H9 (cell line): ENCODE data around the gene SLC35B1. TPM values are rescaled to one million over a fixed set of nuclear protein-coding genes. Genes with fewer than 3 reads are reported as not detected.
A peak's percentile ranks its signal among the peaks of the same experiment; 100 is the strongest.

Experiments used
- DNase-seq: peaks from one replicate; pipeline ENCODE4 v3.0.0-alpha.2; 2017
- H2AFZ ChIP-seq: one replicate; pipeline ENCODE4 v1.6.1; 2013; ENCODE audit warnings: mild to moderate bottlenecking, low read length, control low read depth, moderate library complexity
- H2AK5ac ChIP-seq: 2 replicates; pipeline ENCODE4 v1.6.1; 2013; ENCODE audit warnings: low read length, control low read depth, mixed read lengths; ENCODE audit not compliant: insufficient read length
- H2BK120ac ChIP-seq: one replicate; pipeline ENCODE4 v1.6.1; 2013; ENCODE audit warnings: low read depth, mild to moderate bottlenecking, low read length, control low read depth, inconsistent platforms; ENCODE audit not compliant: poor library complexity, severe bottlenecking
- H2BK12ac ChIP-seq: 2 replicates; pipeline ENCODE4 v1.6.1; 2013; ENCODE audit warnings: low read length, control low read depth, mixed read lengths, low read depth; ENCODE audit not compliant: insufficient read length
- H2BK15ac ChIP-seq: 2 replicates; pipeline ENCODE4 v1.6.1; 2013; ENCODE audit warnings: low read depth, low read length, control low read depth
- H2BK20ac ChIP-seq: one replicate; pipeline ENCODE4 v1.6.1; 2013; ENCODE audit warnings: low read depth, mild to moderate bottlenecking, low read length, control low read depth, inconsistent platforms; ENCODE audit not compliant: poor library complexity, severe bottlenecking
- H2BK5ac ChIP-seq: 2 replicates; pipeline ENCODE4 v1.6.1; 2013; ENCODE audit warnings: low read length, control low read depth, mixed read lengths; ENCODE audit not compliant: insufficient read length
- H3K14ac ChIP-seq: 2 replicates; pipeline ENCODE4 v1.6.1; 2013; ENCODE audit warnings: low read length, control low read depth; ENCODE audit not compliant: insufficient read depth
- H3K18ac ChIP-seq: 2 replicates; pipeline ENCODE4 v1.6.1; 2013; ENCODE audit warnings: low read depth, mild to moderate bottlenecking, mixed read lengths, low read length, control low read depth; ENCODE audit not compliant: insufficient read length
- H3K23ac ChIP-seq: 2 replicates; pipeline ENCODE4 v1.6.1; 2013; ENCODE audit warnings: low read length, control low read depth, mixed read lengths, low read depth; ENCODE audit not compliant: insufficient read length
- H3K23me2 ChIP-seq: 2 replicates; pipeline ENCODE4 v1.6.1; 2013; ENCODE audit warnings: low read depth, mild to moderate bottlenecking, mixed read lengths, low read length, control low read depth; ENCODE audit not compliant: insufficient read length, poor library complexity, severe bottlenecking
- H3K27ac ChIP-seq: 2 replicates; pipeline ENCODE4 v1.5.1; 2013; ENCODE audit warnings: low read length, control low read depth, mixed read lengths, low read depth; ENCODE audit not compliant: insufficient read length
- H3K27me3 ChIP-seq: 2 replicates; pipeline ENCODE4 v1.6.1; 2013; ENCODE audit warnings: low read length, control low read depth, inconsistent platforms; ENCODE audit not compliant: insufficient read depth
- H3K4ac ChIP-seq: 2 replicates; pipeline ENCODE4 v1.6.1; 2013; ENCODE audit warnings: low read depth, mild to moderate bottlenecking, control low read depth, inconsistent platforms, low read length, moderate library complexity
- H3K4me1 ChIP-seq: 2 replicates; pipeline ENCODE4 v1.6.1; 2013; ENCODE audit warnings: low read length, control low read depth, inconsistent platforms; ENCODE audit not compliant: insufficient read depth
- H3K4me2 ChIP-seq: 2 replicates; pipeline ENCODE4 v1.6.1; 2013; ENCODE audit warnings: low read length, control low read depth, mixed read lengths; ENCODE audit not compliant: insufficient read length, insufficient read depth
- H3K56ac ChIP-seq: 2 replicates; pipeline ENCODE4 v1.6.1; 2013; ENCODE audit warnings: low read depth, mild to moderate bottlenecking, mixed read lengths, low read length, control low read depth; ENCODE audit not compliant: insufficient read length
- H3K79me1 ChIP-seq: 2 replicates; pipeline ENCODE4 v1.6.1; 2013; ENCODE audit warnings: low read depth, mild to moderate bottlenecking, moderate library complexity, low read length, control low read depth, inconsistent platforms; ENCODE audit not compliant: insufficient read depth, poor library complexity, severe bottlenecking
- H3K79me2 ChIP-seq: 2 replicates; pipeline ENCODE4 v1.6.1; 2013; ENCODE audit warnings: low read length, control low read depth, inconsistent platforms; ENCODE audit not compliant: insufficient read depth
- H3K9ac ChIP-seq: 2 replicates; pipeline ENCODE4 v1.6.1; 2013; ENCODE audit warnings: low read length, control low read depth, mixed read lengths; ENCODE audit not compliant: insufficient read length; ENCODE audit errors: extremely low read depth
- H3K9me3 ChIP-seq: one replicate; pipeline ENCODE4 v1.6.1; 2013; ENCODE audit warnings: low read depth, low read length, inconsistent platforms; ENCODE audit not compliant: control insufficient read depth
- H3T11ph ChIP-seq: one replicate; pipeline ENCODE4 v1.6.1; 2013; ENCODE audit warnings: mild to moderate bottlenecking, low read length, control low read depth, inconsistent platforms
- H4K20me1 ChIP-seq: one replicate; pipeline ENCODE4 v1.6.1; 2013; ENCODE audit not compliant: control insufficient read depth, insufficient read length, insufficient read depth
- H4K5ac ChIP-seq: 2 replicates; pipeline ENCODE4 v1.6.1; 2013; ENCODE audit warnings: low read depth, mild to moderate bottlenecking, mixed read lengths, low read length, control low read depth; ENCODE audit not compliant: insufficient read length
- H4K8ac ChIP-seq: replicated peaks from 2 replicates; pipeline ENCODE4 v1.6.1; 2013; ENCODE audit warnings: low read length, control low read depth, mixed read lengths, low read depth; ENCODE audit not compliant: insufficient read length
- H4K91ac ChIP-seq: 2 replicates; pipeline ENCODE4 v1.6.1; 2013; ENCODE audit warnings: low read depth, mild to moderate bottlenecking, moderate library complexity, mixed read lengths, low read length, control low read depth; ENCODE audit not compliant: insufficient read length
- H3K27ac Mint-ChIP-seq, 3 experiments: 2 replicates in 2 of 3; 3 replicates in 1 of 3; pipeline ENCODE4 v1.8.0; 2020 to 2021; ENCODE audit warnings: mixed read lengths in 3 of 3, mild to moderate bottlenecking in 1 of 3, moderate library complexity in 1 of 3
- H3K27me3 Mint-ChIP-seq: 2 replicates; pipeline ENCODE4 v1.8.0; 2021; ENCODE audit warnings: low read depth, mild to moderate bottlenecking, moderate library complexity, mixed read lengths
- H3K36me3 Mint-ChIP-seq, 3 experiments: 2 replicates in 2 of 3; 3 replicates in 1 of 3; pipeline ENCODE4 v1.8.0; 2020 to 2021; ENCODE audit warnings: low read depth in 3 of 3, mixed read lengths in 3 of 3; ENCODE audit not compliant: insufficient read depth in 1 of 3
- H3K4me1 Mint-ChIP-seq, 2 experiments: 2 replicates each; pipeline ENCODE4 v1.8.0; 2020; ENCODE audit warnings: mixed read lengths in 2 of 2
- H3K4me3 Mint-ChIP-seq, 2 experiments: 2 replicates in 1 of 2; 3 replicates in 1 of 2; pipeline ENCODE4 v1.8.0; 2020 to 2021; ENCODE audit warnings: mild to moderate bottlenecking in 2 of 2, mixed read lengths in 2 of 2, moderate library complexity in 1 of 2
- H3K9me3 Mint-ChIP-seq, 2 experiments: 2 replicates in 1 of 2; 3 replicates in 1 of 2; pipeline ENCODE4 v1.8.0; 2020; ENCODE audit warnings: mild to moderate bottlenecking in 2 of 2, mixed read lengths in 2 of 2, moderate library complexity in 1 of 2
- WGBS: extraction: QIAGEN DNeasy Blood & Tissue Kit; methylation state at CpG from one replicate; pipeline ENCODE4 v1.1.7; 2013; ENCODE audit warnings: missing lambda C conversion rate, low lambda C conversion rate, mixed read lengths; ENCODE audit not compliant: insufficient read length; ENCODE audit errors: extremely low coverage; 5-methylcytosine and 5-hydroxymethylcytosine counted together
- total RNA-seq: library from RNA; stranded (reverse); gene quantifications from 2 replicates; pipeline ENCODE4 v1.2.1, GENCODE V29; 2021
- TF ChIP-seq, protein P1 (sequence below): fragments of 200-600 bp; sonication (generic); conservative IDR thresholded peaks from 3 replicates; pipeline ENCODE4 v1.8.0; 2021; ENCODE audit warnings: antibody characterized with exemption, mild to moderate bottlenecking

Gene SLC35B1
- total RNA-seq, 1 experiment from 2014 or later: 58.9 TPM

DNA sequence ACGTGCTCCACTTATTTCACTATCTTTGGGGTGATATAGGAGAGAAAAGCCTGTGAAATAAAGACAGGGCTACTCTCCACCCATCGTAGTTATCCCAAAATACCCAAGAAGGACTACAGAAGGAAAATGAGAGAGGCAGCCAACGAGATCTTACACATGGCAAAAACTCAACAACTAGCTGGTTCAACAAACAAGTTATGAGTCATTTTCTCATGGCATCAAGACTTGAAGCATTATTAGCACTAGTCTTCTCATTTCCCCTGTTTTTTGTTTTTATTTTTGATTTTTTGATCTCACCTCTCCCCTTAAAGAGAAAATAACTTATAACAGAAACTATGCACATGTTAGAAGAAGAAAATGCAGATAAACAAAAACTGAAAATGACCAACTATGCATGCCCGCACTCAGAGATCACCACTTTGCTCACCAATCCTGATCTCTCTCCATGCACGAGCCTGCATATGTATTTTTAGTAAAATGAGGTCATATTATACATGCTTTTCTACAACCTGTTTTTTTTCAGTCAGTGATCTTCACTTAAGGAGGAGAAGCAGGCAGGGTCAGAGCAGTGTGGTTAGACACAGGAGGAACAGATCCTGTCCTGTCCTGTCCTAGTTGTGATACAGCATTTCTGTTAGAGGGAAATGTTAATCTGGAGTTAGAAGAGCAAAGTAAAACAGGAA is 33.4 kb upstream of the SLC35B1 start:
- Histone ChIP-seq H2BK12ac (no peak overlapping the region), H3K9me3 (no peaks in the 10 kb centered on the region), H4K91ac (no peak overlapping the region), H3K14ac (no peak overlapping the region), H2BK20ac (no peak overlapping the region), H3K27ac (no peak overlapping the region), H3K4me1 (no peaks in the 10 kb centered on the region), H3K4me2 (no peak overlapping the region), H3K79me2 (peaks cover 2% of the 10 kb centered on the region; the same call in 1 of the 2 replicates), H3K18ac (no peak overlapping the region), H2AK5ac (no peak overlapping the region), H4K5ac (no peak overlapping the region), H2BK120ac (no peak overlapping the region), H2BK15ac (no peak overlapping the region), H3K9ac (no peak overlapping the region), H3K4ac (no peak overlapping the region), H3K23ac (no peak overlapping the region), H3K79me1 (peaks cover 14% of the 10 kb centered on the region), H4K20me1 (no peaks in the 10 kb centered on the region), H3K23me2 (no peaks in the 10 kb centered on the region), H2AFZ (no peak overlapping the region), H4K8ac (no peak overlapping the region), H3K27me3 (no peaks in the 10 kb centered on the region), H2BK5ac (no peak overlapping the region), H3T11ph (no peak overlapping the region), H3K56ac (no peak overlapping the region)
- WGBS: no CpG with 5 or more reads among the region's 5 CpGs
- DNase-seq: no peak
- no peaks in the 10 kb centered on the region for H3K4me1 Mint-ChIP-seq
- H3K27me3 Mint-ChIP-seq: no peaks in the 10 kb centered on the region
- no peaks in the 10 kb centered on the region for H3K9me3 Mint-ChIP-seq
- no peak overlapping the region for H3K4me3 Mint-ChIP-seq
- peak overlapping the region in 2 of 3 experiments; percentile 21 to 88; a peak in 1 of 7 replicates for H3K27ac Mint-ChIP-seq
- TF ChIP-seq, protein P1, sequence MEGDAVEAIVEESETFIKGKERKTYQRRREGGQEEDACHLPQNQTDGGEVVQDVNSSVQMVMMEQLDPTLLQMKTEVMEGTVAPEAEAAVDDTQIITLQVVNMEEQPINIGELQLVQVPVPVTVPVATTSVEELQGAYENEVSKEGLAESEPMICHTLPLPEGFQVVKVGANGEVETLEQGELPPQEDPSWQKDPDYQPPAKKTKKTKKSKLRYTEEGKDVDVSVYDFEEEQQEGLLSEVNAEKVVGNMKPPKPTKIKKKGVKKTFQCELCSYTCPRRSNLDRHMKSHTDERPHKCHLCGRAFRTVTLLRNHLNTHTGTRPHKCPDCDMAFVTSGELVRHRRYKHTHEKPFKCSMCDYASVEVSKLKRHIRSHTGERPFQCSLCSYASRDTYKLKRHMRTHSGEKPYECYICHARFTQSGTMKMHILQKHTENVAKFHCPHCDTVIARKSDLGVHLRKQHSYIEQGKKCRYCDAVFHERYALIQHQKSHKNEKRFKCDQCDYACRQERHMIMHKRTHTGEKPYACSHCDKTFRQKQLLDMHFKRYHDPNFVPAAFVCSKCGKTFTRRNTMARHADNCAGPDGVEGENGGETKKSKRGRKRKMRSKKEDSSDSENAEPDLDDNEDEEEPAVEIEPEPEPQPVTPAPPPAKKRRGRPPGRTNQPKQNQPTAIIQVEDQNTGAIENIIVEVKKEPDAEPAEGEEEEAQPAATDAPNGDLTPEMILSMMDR: no peak
- peaks cover 3 to 8% (median 4%) of the 10 kb centered on the region in 3 experiments; a peak in 4 of 7 replicates for H3K36me3 Mint-ChIP-seq
